K562 (cell line): ENCODE measurements around the gene TGFB1I1. TPM values are rescaled to one million over a fixed set of nuclear protein-coding genes. Genes with fewer than 3 reads are reported as not detected.

ENCODE experiments used
- BCOR ChIP-seq: fragments of 450-650 bp; IDR thresholded peaks from 2 replicates; pipeline ENCODE4 v1.6.1; 2016
- BRF2 ChIP-seq: IDR thresholded peaks from 3 replicates; pipeline ENCODE4 v1.6.1; 2011; ENCODE audit warnings: borderline replicate concordance, mild to moderate bottlenecking; ENCODE audit not compliant: insufficient read length, insufficient read depth
- CTCF ChIP-seq, 3 experiments: IDR thresholded peaks in 2 of 3; conservative IDR thresholded peaks in 1 of 3; 2 replicates each; pipeline ENCODE4 v1.5.1; 2011 to 2012; ENCODE audit warnings: low read length in 3 of 3, mild to moderate bottlenecking in 3 of 3, control low read depth in 2 of 3, improper control_type of control experiment in 1 of 3, inconsistent platforms in 1 of 3, low read depth in 1 of 3, mixed read lengths in 1 of 3, moderate library complexity in 1 of 3; ENCODE audit not compliant: insufficient read depth in 2 of 3
- FOXA3 ChIP-seq, 2 experiments: fragments of 450-650 bp in 1 of 2; sonication (generic) in 1 of 2; formaldehyde crosslinking; IDR thresholded peaks in 1 of 2; conservative IDR thresholded peaks in 1 of 2; 2 replicates each; pipeline versions ENCODE4 v1.4.0 to v1.8.0; 2020 to 2022; ENCODE audit warnings: mild to moderate bottlenecking in 2 of 2, missing genetic modification reagents in 1 of 2
- L3MBTL2 ChIP-seq: fragments of 450-650 bp; IDR thresholded peaks from 2 replicates; pipeline ENCODE4 v1.6.1; 2016; ENCODE audit warnings: mild to moderate bottlenecking, moderate library complexity
- MEIS2 ChIP-seq: fragments of 450-650 bp; IDR thresholded peaks from 2 replicates; pipeline ENCODE4 v1.6.1; 2014; ENCODE audit warnings: mild to moderate bottlenecking; ENCODE audit not compliant: partially characterized antibody
- MIER1 ChIP-seq: fragments of 450-650 bp; IDR thresholded peaks from 2 replicates; pipeline ENCODE4 v1.6.1; 2016; ENCODE audit warnings: antibody characterized with exemption, mild to moderate bottlenecking, low read depth
- REST ChIP-seq, 2 experiments: fragments of 450-650 bp; formaldehyde crosslinking in 1 of 2; IDR thresholded peaks; 2 replicates each; pipeline versions ENCODE4 v1.4.0 to v1.6.1; 2014 to 2020; ENCODE audit warnings: mild to moderate bottlenecking in 2 of 2, borderline replicate concordance in 1 of 2, low read depth in 1 of 2
- SMARCA4 ChIP-seq: fragments of 450-650 bp; IDR thresholded peaks from 2 replicates; pipeline ENCODE4 v1.6.1; 2016
- polyA plus RNA-seq, 8 experiments: library from polyadenylated mRNA; depleted of rRNA in 4 of 8; stranded (reverse) in 5 of 8; unstranded in 3 of 8; fragments of >200 nt; fragmentation: Nextera tagmentation in 2 of 8; fragmentation: Illumina TruSeq in 1 of 8; extraction: Ambion mirVana in 2 of 8; extraction: Trizol in 1 of 8; gene quantifications; 2 replicates each; pipeline versions ENCODE4 v1.2.1 to v1.2.3, GENCODE V29; 2011 to 2014; ENCODE audit warnings: inconsistent platforms in 1 of 8, missing spikeins in 1 of 8
- total RNA-seq, 7 experiments: library from RNA; depleted of rRNA in 6 of 7; stranded (reverse); fragments of >200 nt in 6 of 7; fragmentation: Illumina TruSeq in 2 of 7; extraction: Trizol in 2 of 7; gene quantifications; 2 replicates each; pipeline versions ENCODE4 v1.2.1 to v1.2.3, GENCODE V29; 2011 to 2021; ENCODE audit warnings: low replicate concordance in 1 of 7
- TF ChIP-seq, protein P1 (sequence below): fragments of 450-650 bp; IDR thresholded peaks from 2 replicates; pipeline ENCODE4 v1.6.1; 2017; ENCODE audit warnings: antibody characterized with exemption, mild to moderate bottlenecking

The TGFB1I1 gene
- total and polyA plus RNA-seq, 9 of the 15 experiments (the other 6 are each of a cell fraction or from before 2014, with no cell fraction given) = 0.04 to 0.91 (median 0.19) TPM

- TF ChIP-seq, protein P1, sequence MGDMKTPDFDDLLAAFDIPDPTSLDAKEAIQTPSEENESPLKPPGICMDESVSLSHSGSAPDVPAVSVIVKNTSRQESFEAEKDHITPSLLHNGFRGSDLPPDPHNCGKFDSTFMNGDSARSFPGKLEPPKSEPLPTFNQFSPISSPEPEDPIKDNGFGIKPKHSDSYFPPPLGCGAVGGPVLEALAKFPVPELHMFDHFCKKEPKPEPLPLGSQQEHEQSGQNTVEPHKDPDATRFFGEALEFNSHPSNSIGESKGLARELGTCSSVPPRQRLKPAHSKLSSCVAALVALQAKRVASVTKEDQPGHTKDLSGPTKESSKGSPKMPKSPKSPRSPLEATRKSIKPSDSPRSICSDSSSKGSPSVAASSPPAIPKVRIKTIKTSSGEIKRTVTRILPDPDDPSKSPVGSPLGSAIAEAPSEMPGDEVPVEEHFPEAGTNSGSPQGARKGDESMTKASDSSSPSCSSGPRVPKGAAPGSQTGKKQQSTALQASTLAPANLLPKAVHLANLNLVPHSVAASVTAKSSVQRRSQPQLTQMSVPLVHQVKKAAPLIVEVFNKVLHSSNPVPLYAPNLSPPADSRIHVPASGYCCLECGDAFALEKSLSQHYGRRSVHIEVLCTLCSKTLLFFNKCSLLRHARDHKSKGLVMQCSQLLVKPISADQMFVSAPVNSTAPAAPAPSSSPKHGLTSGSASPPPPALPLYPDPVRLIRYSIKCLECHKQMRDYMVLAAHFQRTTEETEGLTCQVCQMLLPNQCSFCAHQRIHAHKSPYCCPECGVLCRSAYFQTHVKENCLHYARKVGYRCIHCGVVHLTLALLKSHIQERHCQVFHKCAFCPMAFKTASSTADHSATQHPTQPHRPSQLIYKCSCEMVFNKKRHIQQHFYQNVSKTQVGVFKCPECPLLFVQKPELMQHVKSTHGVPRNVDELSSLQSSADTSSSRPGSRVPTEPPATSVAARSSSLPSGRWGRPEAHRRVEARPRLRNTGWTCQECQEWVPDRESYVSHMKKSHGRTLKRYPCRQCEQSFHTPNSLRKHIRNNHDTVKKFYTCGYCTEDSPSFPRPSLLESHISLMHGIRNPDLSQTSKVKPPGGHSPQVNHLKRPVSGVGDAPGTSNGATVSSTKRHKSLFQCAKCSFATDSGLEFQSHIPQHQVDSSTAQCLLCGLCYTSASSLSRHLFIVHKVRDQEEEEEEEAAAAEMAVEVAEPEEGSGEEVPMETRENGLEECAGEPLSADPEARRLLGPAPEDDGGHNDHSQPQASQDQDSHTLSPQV = peak; percentile 49; the same call in 1 of the 2 replicates
- no peak for TF ChIP-seq FOXA3 (CRISPR knock-in tag; conservative IDR thresholded peaks at IDR 0.05 in 1 of 2, IDR thresholded peaks at IDR 0.05 in 1 of 2)
- TF ChIP-seq BCOR = peak; percentile 79
- 0 out of 2 replicates have a peak, but pooled peaks have one; percentile 13 for TF ChIP-seq SMARCA4
- no peak for TF ChIP-seq MIER1
- peak; percentile 41; the same call in 1 of the 2 replicates for TF ChIP-seq REST (IDR thresholded peaks at IDR 0.05; ENCODE audit: borderline replicate concordance)
- no peak for TF ChIP-seq REST (CRISPR knock-in tag; IDR thresholded peaks at IDR 0.05; ENCODE audit: low read depth)
- TF ChIP-seq MEIS2 = peak; percentile 45
- peak; percentile 50; the same call in 1 of the 2 replicates for TF ChIP-seq L3MBTL2
- peak; percentile 67 to 80 (median 68) for TF ChIP-seq CTCF (IDR thresholded peaks at IDR 0.05 in 2 of 3, conservative IDR thresholded peaks at IDR 0.05 in 1 of 3; ENCODE audit: insufficient read depth in 2 of 3, low read depth in 1 of 3, low read length in 3 of 3)
- TF ChIP-seq BRF2 = no peak
Measured at GRCh38 chr16:31455601-31456314, 16.2 kb upstream of the TGFB1I1 start (continued).
